ENCODE measurements around the gene TTC27.
"Not testable (repeated sequence)": the region's sequence is repeated elsewhere in the genome, so short reads cannot be mapped to it uniquely, and the experiment has no call there.

Gene TTC27

DNA sequence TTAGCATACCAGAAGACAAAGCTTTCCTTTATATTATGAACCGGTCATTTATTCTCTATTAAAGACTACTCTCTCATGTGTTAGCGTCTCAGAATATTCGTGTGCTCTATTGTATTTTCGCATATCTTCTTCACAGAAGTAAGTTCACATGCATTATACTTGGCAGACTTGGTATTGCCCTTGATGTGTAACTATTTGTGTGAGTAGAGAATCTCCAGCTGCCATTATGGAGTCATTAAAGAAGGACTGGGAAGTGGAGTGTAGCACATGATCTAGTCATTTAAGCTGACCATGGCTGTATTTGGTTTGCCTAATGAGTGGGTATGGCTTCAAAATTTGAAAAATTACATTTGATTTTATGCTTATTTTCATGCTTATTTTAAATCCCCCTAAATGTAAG lies 92.9 kb downstream of the TTC27 start:
- DNase-seq, result no peak

GRCh38 chr2:32721376-32721775 lies 93.5 kb downstream of the TTC27 start:
- no peak for DNase-seq

DNA sequence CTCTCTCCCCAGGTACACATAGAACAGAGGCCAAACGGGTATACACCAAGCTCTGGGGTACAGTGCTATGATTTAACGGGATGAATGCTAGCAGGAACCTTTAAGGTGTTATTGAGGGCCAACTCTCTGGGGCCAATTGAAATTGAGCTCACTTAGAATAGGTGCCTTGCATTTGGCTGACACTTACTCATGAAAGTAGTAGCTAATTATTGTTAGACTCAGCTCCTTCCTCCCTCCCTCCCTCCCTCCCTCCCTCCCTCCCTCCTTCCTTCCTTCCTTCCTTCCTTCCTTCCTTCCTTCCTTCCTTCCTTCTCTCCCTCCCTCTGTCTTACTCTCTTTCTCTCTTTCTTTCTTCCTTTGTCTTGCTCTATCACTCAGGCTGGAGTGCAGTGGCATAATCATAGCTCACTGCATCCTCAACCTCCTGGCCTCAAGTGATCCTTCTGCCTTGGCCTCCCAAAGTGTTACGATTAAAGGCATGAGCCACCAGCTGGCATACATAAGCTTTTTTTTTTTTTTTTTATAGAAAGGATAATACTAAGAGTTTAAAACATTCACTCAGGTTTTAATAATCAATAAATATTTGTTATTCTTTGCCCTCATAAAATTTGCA lies 95.7 kb downstream of the TTC27 start:
- no peak for DNase-seq

- DNase-seq, result not testable (repeated sequence)
Observed at GRCh38 chr2:32726678-32727077, 98.8 kb downstream of the TTC27 start.

- DNase-seq, result no peak
Observed at GRCh38 chr2:32727157-32727556, 99.3 kb downstream of the TTC27 start.

DNA sequence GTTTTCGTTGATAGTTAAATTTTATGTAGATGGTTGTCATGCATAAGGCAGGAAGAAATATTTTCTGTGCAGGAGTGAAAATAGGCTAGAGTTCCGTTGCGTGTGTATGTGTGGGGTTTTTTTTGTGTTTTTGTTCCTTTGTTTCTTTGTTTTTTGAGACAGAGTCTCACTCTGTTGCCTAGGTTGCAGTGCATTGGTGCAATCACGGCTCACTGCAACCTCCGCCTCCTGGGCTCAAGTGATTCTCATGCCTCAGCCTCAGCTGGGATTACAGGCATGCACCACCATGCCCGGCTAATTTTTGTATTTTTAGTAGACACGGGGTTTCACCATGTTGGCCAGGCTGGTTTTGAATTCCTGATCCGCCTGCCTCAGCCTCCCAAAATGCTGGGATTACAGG lies 103.1 kb downstream of the TTC27 start:
- not testable (repeated sequence) for DNase-seq

- DNase-seq, result no peak
Observed at GRCh38 chr2:32732120-32732519, 104.3 kb downstream of the TTC27 start.

- no peak for DNase-seq
Observed at GRCh38 chr2:32732912-32733472, 105.1 kb downstream of the TTC27 start.

DNA sequence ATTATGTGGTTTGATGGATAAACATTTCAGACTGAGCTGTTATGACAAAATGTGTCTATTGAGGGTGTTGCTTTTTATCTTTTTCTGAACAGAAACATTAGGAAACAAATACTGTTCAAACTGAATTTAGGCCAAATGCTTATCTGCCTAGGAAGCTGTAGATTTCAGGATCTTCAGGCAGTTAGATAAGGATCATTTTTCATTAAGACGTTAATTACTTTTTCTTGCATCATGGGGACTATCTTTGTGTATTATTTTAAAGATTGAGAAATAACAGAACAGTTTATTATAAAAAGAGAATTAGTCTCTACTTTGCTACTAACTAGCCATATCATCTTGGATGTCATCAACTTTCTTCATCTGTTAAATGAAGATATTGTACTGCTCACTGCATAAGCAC lies 107.5 kb downstream of the TTC27 start:
- no peak for DNase-seq

- DNase-seq, result no peak
Observed at GRCh38 chr2:32738939-32739338, 111.1 kb downstream of the TTC27 start.

DNA sequence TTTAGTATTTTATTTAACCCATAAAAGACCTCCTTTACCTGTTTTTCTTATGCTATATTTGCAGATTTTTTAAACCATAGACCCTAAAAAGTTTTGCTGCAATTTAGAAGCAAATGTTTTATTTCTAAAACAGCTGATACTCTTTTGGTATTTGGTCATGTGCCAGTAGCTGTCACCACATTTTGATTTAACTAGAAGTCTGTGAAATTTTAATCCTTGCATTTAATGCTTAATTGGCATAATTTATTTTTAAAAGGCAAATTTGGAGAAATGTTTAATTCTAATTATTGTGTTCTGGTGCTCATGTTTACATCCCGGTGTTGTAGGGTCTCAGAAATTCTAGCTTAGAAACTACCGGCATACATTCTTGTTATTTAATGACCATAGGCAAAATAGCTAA lies 111.8 kb downstream of the TTC27 start:
- DNase-seq, result no peak

- DNase-seq, result no peak
Observed at GRCh38 chr2:32741575-32741974, 113.7 kb downstream of the TTC27 start.

DNA sequence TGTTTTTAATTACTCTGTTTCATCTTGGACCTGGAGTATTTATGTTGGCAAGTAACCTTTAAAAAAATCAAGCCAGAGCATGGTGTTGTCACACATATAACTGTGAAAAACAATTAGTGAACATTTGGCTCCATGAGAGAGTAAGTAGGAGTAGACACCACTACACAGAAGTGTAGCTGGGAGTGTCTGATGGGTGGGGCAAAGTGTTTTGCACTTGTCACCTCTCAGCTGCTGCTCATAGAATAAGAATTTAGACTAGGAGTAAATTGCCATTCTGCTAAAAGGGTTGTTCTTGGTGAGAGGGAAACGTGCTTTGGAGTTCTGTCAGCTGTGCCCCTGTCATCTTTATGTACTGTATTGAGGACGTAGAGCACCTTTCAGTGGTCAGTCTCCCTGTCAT lies 114.5 kb downstream of the TTC27 start:
- DNase-seq, result no peak

DNA sequence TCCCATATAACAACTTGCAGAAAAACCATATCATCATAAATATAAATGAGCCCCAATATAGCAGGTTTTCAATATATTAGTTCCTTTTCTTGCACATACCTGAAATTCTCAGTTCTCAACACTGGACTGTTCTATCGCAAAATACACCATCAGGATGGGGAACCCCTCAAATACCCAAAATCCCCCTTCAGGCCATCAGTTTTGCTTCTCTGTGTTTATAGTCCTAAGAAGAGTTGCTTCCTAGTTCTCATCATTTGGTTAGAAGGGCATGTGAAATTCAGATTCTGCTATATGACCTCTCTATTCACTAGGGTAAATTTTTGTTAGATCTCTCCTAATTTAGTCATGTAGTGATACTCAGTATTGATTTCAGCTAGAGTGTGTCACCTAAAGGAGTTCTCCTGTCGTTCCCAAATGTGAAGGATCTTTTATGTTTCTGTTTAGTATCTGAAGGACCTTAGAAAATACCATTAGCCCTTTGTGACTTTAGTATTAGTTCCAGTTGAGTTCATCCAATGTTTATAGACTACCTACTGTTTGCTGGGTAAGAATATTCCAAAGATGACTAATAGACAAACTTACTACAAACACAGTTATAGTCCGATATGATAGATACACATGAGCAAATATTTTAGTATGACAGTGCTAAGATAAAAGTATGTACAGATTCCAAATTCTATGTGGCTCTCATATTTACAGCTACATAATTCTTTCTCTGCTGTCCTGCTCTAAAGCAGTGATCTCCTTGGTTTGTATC lies 115.8 kb downstream of the TTC27 start:
- no peak for DNase-seq

GRCh38 chr2:32745191-32745590 lies 117.3 kb downstream of the TTC27 start:
- no peak for DNase-seq

GRCh38 chr2:32745675-32746074 lies 117.8 kb downstream of the TTC27 start:
- DNase-seq, result no peak

- DNase-seq, result no peak
Observed at GRCh38 chr2:32746669-32747068, 118.8 kb downstream of the TTC27 start.

DNA sequence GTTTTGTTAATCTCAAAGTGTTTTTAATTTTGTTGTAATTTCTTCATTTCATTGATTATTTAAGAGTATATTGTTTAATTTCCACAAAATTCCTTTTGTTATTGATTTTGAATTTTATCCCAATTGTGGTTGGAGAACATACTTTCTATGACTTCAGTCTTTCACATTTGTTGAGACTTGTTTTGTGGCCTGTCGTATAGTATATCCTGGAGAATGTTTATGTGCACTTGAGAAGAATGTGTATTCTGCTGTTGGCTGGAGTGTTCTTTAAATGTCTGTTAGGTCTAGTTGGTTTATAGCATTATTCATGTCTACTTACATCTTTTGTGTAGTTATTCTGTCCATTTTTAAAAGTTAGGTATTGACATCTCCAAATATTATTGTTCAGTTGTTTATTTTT lies 120.3 kb downstream of the TTC27 start:
- no peak for DNase-seq

- no peak for DNase-seq
Observed at GRCh38 chr2:32750880-32751279, 123.0 kb downstream of the TTC27 start.

DNA sequence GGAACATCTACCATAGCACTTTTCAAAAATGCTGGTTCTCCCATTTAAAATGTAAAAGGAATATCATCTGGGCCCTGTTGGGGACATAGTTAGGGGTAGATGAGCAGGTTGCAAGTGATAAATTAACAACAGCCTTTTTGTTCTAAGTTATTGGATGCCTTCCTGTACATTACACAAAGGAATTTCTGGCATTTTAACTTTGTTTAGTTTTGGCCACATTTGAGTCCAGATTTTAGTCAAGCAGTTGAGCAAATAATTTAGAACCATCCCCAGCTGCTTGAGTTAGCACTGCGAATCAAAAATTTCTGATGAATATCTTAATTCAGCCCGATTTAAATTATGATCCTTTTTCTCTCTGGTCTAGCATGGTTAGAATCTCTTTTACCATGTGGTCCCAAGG lies 124.4 kb downstream of the TTC27 start:
- no peak for DNase-seq

DNA sequence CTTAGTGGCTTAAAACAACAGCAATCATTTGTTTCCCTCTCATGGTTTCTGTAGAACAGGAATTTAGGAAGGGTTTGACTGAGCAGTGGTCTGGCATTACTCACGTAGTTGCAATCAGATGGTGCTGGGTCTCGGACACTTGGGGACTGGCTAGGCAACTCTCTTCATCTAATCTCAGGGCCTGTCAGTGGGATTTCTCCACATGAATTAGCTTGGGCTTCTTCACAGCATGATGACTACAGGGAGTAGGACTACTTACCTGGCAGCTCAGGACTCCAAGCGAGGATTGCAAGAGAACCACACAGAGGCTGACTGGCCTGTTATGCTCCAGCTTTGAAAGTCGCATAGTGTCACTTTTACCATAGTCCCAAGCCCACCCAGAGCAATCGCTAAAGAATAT lies 125.1 kb downstream of the TTC27 start:
- DNase-seq, result no peak

DNA sequence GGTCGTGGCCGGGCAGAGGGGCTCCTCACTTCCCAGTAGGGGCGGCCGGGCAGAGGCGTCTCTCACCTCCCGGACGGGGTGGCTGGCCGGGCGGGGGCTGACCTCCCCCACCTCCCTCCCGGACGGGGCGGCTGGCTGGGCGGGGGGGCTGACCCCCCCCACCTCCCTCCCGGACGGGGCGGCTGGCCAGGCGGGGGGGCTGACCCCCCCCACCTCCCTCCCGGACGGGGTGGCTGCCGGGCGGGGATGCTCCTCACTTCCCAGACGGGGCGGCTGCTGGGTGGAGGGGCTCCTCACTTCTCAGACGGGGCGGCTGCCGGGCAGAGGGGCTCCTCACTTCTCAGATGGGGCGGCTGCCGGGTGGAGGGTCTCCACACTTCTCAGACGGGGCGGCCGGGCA lies 126.8 kb downstream of the TTC27 start:
- DNase-seq, result not testable (repeated sequence)

DNA sequence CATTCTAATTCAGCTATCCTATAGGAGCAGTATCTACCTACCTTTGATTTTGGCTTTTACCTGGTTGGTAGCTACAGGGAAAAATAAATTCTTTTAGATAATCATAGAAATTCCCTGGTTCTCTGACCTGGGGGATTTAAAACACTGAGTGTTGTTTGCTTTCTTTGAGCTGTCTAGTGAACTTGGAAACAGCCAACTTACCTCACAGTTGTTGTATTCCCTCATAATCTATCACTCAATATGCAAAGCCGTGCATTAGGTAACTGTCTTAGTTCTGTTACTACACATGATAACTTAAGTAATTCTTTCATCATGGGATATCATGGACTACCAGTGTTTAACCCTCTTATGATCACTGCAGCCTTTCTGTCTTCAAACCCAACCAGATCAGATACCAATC lies 127.8 kb downstream of the TTC27 start:
- DNase-seq, result no peak

DNA sequence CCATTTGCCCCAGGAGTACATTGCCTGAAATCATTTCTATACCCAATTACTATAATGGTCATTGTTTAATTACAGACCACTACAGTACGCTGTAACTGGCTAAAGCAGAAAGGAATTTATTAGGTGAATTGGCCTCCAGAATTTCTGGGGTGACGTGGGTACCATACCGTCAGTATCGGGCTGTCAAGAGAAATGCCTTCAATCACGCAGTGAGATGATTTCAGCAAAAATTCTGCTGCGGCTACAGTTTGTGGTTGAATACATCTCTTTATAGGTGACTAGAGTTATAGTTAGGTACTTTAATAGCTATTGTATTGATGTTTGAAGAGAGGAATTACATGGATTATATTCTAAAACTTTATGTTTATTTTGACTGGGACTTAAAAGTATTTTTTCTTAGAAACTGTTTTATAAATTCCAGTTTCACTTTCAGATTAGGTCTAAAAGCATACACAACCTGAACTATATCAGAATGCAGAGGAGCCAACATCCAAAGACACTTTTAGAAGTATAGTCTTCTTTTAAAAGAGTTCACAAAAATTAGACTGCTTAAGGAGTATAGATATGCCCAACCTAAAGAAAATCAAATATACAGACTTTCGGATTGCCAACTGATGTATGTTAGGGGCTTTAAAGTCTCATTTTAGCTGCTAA lies 128.4 kb downstream of the TTC27 start:
- DNase-seq, result no peak

Measured in NCI-H1048 (cell line).